Sigmoid colon (tissue), 4 donors: ENCODE data around the gene MED20.

Source experiments
- POLR2AphosphoS5 ChIP-seq, 4 donors: sonication (generic); formaldehyde crosslinking; IDR thresholded peaks; one replicate each; pipeline ENCODE4 v1.6.1; 2017; ENCODE audit warnings: antibody characterized with exemption in 4 of 4
- TF ChIP-seq, protein P1 (sequence below), 4 experiments: fragments of 450-650 bp in 3 of 4; fragments of 200-600 bp in 1 of 4; IDR thresholded peaks; one replicate each; pipeline ENCODE4 v1.5.1; 2016 to 2019; ENCODE audit warnings: antibody characterized with exemption in 4 of 4, mild to moderate bottlenecking in 3 of 4, moderate library complexity in 2 of 4

DNA sequence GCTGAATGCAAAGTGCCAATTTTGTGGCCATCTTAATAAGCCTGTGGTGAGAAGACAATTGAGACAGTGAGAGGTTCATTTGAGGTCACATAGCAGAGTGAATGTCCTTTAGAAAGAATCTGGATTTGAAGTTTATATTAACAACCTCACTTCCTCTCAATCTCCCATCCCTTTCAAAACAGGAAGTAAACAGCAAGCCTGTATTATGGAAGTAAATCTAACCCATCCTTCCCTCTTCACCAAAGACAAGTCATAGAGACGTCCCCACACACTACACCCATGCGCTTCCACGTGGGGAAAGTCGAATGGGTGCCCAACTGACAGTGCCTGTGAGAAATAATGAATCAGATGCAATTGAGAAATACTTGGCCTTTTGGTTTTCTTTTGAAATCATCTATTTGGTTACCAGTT is 49.5 kb upstream of the MED20 start:
- TF ChIP-seq, protein P1, sequence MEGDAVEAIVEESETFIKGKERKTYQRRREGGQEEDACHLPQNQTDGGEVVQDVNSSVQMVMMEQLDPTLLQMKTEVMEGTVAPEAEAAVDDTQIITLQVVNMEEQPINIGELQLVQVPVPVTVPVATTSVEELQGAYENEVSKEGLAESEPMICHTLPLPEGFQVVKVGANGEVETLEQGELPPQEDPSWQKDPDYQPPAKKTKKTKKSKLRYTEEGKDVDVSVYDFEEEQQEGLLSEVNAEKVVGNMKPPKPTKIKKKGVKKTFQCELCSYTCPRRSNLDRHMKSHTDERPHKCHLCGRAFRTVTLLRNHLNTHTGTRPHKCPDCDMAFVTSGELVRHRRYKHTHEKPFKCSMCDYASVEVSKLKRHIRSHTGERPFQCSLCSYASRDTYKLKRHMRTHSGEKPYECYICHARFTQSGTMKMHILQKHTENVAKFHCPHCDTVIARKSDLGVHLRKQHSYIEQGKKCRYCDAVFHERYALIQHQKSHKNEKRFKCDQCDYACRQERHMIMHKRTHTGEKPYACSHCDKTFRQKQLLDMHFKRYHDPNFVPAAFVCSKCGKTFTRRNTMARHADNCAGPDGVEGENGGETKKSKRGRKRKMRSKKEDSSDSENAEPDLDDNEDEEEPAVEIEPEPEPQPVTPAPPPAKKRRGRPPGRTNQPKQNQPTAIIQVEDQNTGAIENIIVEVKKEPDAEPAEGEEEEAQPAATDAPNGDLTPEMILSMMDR (IDR thresholded peaks at IDR 0.05), result no peak
- no peak for TF ChIP-seq POLR2AphosphoS5 (IDR thresholded peaks at IDR 0.05)
